GM12878 (cell line): ENCODE data around the gene CNTNAP2. TPM values are rescaled to one million over a fixed set of nuclear protein-coding genes. Genes with fewer than 3 reads are reported as not detected.

Experiments
- ATAC-seq: fragments of 200-7000 bp; cut with Tn5 transposase; 3 replicates; pipeline ENCODE4 v1.9.1; 2020; ENCODE audit warnings: mild to moderate bottlenecking, moderate library complexity
- BruUV-seq: library from RNA; stranded (reverse); fragments of 400-500 nt; replicated peaks from 2 replicates; lab custom pipeline; 2021; lab: Mats Ljungman, UMichigan
- CTCF ChIA-PET: fragments of 300-600 bp; sonication (Branson Sonifier 250); formaldehyde crosslinking; extraction: SDS; loops from one replicate; lab custom pipeline; 2021; ENCODE audit warnings: inconsistent platforms; lab: Yijun Ruan, JAX
- POLR2A ChIA-PET: fragments of 350-600 bp; formaldehyde crosslinking; extraction: SDS; loops from one replicate; lab custom pipeline; 2021; ENCODE audit warnings: inconsistent platforms; lab: Charles Lee
- RAD21 ChIA-PET: fragments of 300-600 bp; sonication (Branson Sonifier 250); formaldehyde crosslinking; loops from one replicate; lab custom pipeline; 2023; ENCODE audit warnings: antibody characterized with exemption; ENCODE audit not compliant: unreplicated experiment; lab: Charles Lee
- SMC1A ChIA-PET: fragments of 300-600 bp; sonication (Branson Sonifier 250); formaldehyde crosslinking; loops from one replicate; lab custom pipeline; 2023; ENCODE audit not compliant: unreplicated experiment, uncharacterized antibody; lab: Charles Lee
- DNase-seq: peaks from one replicate; pipeline ENCODE4 v3.0.0-alpha.2; 2011; ENCODE audit warnings: low read depth, low spot score
- FAIRE-seq: peaks from 3 replicates; lab custom pipeline; 2011; peaks lifted over from hg19 to GRCh38; lab: Jason Lieb, UNC
- H2AFZ ChIP-seq: 2 replicates; pipeline ENCODE4 v1.6.0; 2011; ENCODE audit warnings: low read depth, low read length, control low read depth; ENCODE audit not compliant: control insufficient read depth
- H3K27ac ChIP-seq: 2 replicates; pipeline ENCODE4 v1.5.1; 2011; ENCODE audit warnings: control low read depth; ENCODE audit not compliant: control insufficient read depth, insufficient read depth
- H3K27me3 ChIP-seq, 2 experiments: replicated peaks in 1 of 2; 2 replicates each; pipeline versions ENCODE4 v1.6.0 to v1.6.1; 2011; ENCODE audit warnings: low read length in 1 of 2; ENCODE audit not compliant: control insufficient read depth in 2 of 2, insufficient read depth in 2 of 2
- H3K36me3 ChIP-seq, 2 experiments: 2 replicates each; pipeline ENCODE4 v1.5.1; 2011; ENCODE audit warnings: low read length in 1 of 2; ENCODE audit not compliant: control insufficient read depth in 2 of 2, insufficient read depth in 2 of 2
- H3K4me1 ChIP-seq: 2 replicates; pipeline ENCODE4 v1.6.1; 2011; ENCODE audit warnings: mild to moderate bottlenecking, low read length, moderate library complexity, mixed read lengths; ENCODE audit not compliant: control insufficient read depth, insufficient read depth
- H3K4me2 ChIP-seq: 2 replicates; pipeline ENCODE4 v1.6.0; 2011; ENCODE audit warnings: control low read depth; ENCODE audit not compliant: control insufficient read depth, insufficient read depth
- H3K4me3 ChIP-seq: fragments of 200-600 bp; sonication (generic); 2 replicates; pipeline ENCODE4 v1.5.1; 2016
- H3K79me2 ChIP-seq: 2 replicates; pipeline ENCODE4 v1.6.0; 2011; ENCODE audit warnings: low read length; ENCODE audit not compliant: control insufficient read depth, insufficient read depth
- H3K9ac ChIP-seq: 2 replicates; pipeline ENCODE4 v1.8.0; 2011; ENCODE audit warnings: low read length, control low read depth, mixed read lengths; ENCODE audit not compliant: control insufficient read depth, insufficient read depth
- H3K9me3 ChIP-seq: replicated peaks from 3 replicates; pipeline ENCODE4 v1.5.1; 2011; ENCODE audit warnings: mild to moderate bottlenecking, low read length; ENCODE audit not compliant: control insufficient read depth, insufficient read depth
- H4K20me1 ChIP-seq: 2 replicates; pipeline ENCODE4 v1.6.0; 2011; ENCODE audit not compliant: control insufficient read depth, insufficient read depth
- FOS ChIP-seq: IDR thresholded peaks from 3 replicates; pipeline ENCODE4 v1.6.1; 2011; ENCODE audit warnings: borderline replicate concordance; ENCODE audit not compliant: insufficient read length; ENCODE audit errors: extremely low read depth
- FOXK2 ChIP-seq: fragments of 450-650 bp; IDR thresholded peaks from 2 replicates; pipeline ENCODE4 v1.6.1; 2017; ENCODE audit warnings: mild to moderate bottlenecking, moderate library complexity
- FOXM1 ChIP-seq: IDR thresholded peaks from 2 replicates; pipeline ENCODE4 v1.6.1; 2012; ENCODE audit warnings: low read depth, mild to moderate bottlenecking, inconsistent platforms, low read length, moderate library complexity
- GABPA ChIP-seq: IDR thresholded peaks from 2 replicates; pipeline ENCODE4 v1.6.1; 2014; ENCODE audit warnings: antibody characterized with exemption, low read depth, mild to moderate bottlenecking, inconsistent platforms
- HDAC6 ChIP-seq: fragments of 200-600 bp; sonication (generic); IDR thresholded peaks from one replicate; pipeline ENCODE4 v1.8.0; 2017; ENCODE audit warnings: antibody characterized with exemption; ENCODE audit not compliant: unreplicated experiment
- JUND ChIP-seq: IDR thresholded peaks from 2 replicates; pipeline ENCODE4 v1.6.1; 2012; ENCODE audit warnings: low read depth, mild to moderate bottlenecking, low read length, improper control_type of control experiment, moderate library complexity
- LARP7 ChIP-seq: fragments of 450-650 bp; IDR thresholded peaks from 2 replicates; pipeline ENCODE4 v1.6.1; 2017; ENCODE audit warnings: mild to moderate bottlenecking
- MLLT1 ChIP-seq: fragments of 450-650 bp; IDR thresholded peaks from 2 replicates; pipeline ENCODE4 v1.6.1; 2016; ENCODE audit warnings: mild to moderate bottlenecking
- MTA3 ChIP-seq: IDR thresholded peaks from 2 replicates; pipeline ENCODE4 v1.6.1; 2012; ENCODE audit warnings: low read length, inconsistent platforms, borderline replicate concordance
- NFIC ChIP-seq: IDR thresholded peaks from 2 replicates; pipeline ENCODE4 v1.6.1; 2012; ENCODE audit warnings: low read depth, mild to moderate bottlenecking, inconsistent platforms, low read length, moderate library complexity
- NKRF ChIP-seq: fragments of 450-650 bp; conservative IDR thresholded peaks from 2 replicates; pipeline ENCODE4 v1.6.1; 2017; ENCODE audit warnings: mild to moderate bottlenecking, moderate library complexity
- POLR2AphosphoS2 ChIP-seq: IDR thresholded peaks from 2 replicates; pipeline ENCODE4 v1.6.1; 2011; ENCODE audit warnings: low read depth, mild to moderate bottlenecking, low read length, improper control_type of control experiment, moderate library complexity
- RELA ChIP-seq: fragments of 450-650 bp; IDR thresholded peaks from 2 replicates; pipeline ENCODE4 v1.8.0; 2014; ENCODE audit warnings: borderline replicate concordance; ENCODE audit not compliant: partially characterized antibody
- ZNF217 ChIP-seq: fragments of 450-650 bp; IDR thresholded peaks from 2 replicates; pipeline ENCODE4 v1.6.1; 2017; ENCODE audit warnings: antibody characterized with exemption, mild to moderate bottlenecking
- ZNF622 ChIP-seq: fragments of 450-650 bp; IDR thresholded peaks from 2 replicates; pipeline ENCODE4 v1.6.1; 2017; ENCODE audit warnings: mild to moderate bottlenecking, inconsistent platforms
- WGBS: methylation state at CpG from one replicate; pipeline ENCODE4 v1.1.6; 2016; ENCODE audit warnings: low lambda C conversion rate; ENCODE audit not compliant: insufficient replicate concordance, insufficient coverage; ENCODE audit errors: missing lambda C conversion rate; 5-methylcytosine and 5-hydroxymethylcytosine counted together
- in situ Hi-C: fragments of 300-500 bp; cut with MboI; formaldehyde crosslinking; loops from 9 replicates; pipeline ENCODE4 v1.14.3; 2018; ENCODE audit warnings: mixed read lengths
- intact Hi-C: fragments of 100-400 bp; cut with micrococcal nuclease; formaldehyde crosslinking; loops from one replicate; pipeline ENCODE4 v1.14.2; 2022; ENCODE audit not compliant: unreplicated experiment
- polyA plus RNA-seq, 11 experiments: library from polyadenylated mRNA; depleted of rRNA in 4 of 11; unstranded in 6 of 11; stranded (reverse) in 5 of 11; fragments of >200 nt; fragmentation: Nextera tagmentation in 4 of 11; fragmentation: Illumina TruSeq in 1 of 11; extraction: Ambion mirVana in 4 of 11; extraction: Trizol in 1 of 11; gene quantifications; 1 replicate in 1 of 11; 2 replicates in 10 of 11; pipeline versions ENCODE4 v1.2.1 to v1.2.3, GENCODE V29; 2011 to 2016; ENCODE audit warnings: inconsistent platforms in 2 of 11, missing spikeins in 2 of 11, low read depth in 1 of 11
- total RNA-seq, 4 experiments: library from RNA; depleted of rRNA in 3 of 4; stranded (reverse); fragments of >200 nt in 3 of 4; fragmentation: Illumina TruSeq in 1 of 4; extraction: Trizol in 1 of 4; gene quantifications; 2 replicates each; pipeline versions ENCODE4 v1.2.1 to v1.2.3, GENCODE V29; 2013 to 2021

Gene CNTNAP2
- total and polyA plus RNA-seq, 10 of the 15 experiments (the other 5 are each of a cell fraction or from before 2014, with no cell fraction given), result 0.03 to 0.08 (median 0.03) TPM; not detected in 7

DNA sequence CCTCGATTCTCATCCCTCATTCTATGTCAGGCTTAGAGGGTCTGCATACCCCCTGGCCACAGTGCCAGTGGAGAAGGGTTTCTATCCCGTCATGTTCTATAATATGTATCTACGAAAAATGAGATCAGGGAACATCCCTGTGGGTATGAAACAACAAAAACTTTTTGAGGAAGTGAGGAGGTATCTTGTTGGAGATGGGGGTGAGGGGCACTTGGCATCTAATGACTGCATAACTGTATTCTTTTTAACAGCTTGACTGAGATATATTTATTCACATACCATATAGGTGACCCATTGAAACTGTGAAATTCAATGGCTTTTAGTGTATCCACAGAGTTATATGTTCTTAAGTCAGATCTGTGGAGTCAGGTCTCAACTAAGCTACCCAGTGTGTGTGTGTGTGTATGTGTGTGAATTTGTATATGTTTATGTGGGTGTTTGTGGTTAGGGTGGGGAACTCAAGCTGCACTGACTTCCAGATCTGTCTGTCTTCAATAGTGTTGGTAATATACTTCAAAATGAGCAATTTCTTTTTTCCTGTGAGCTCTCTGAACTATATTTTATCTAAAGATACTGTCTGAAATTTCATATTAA is 528.9 kb downstream of the CNTNAP2 start:
- TF ChIP-seq GABPA, result no peak
- TF ChIP-seq JUND, result no peak
- TF ChIP-seq FOS, result no peak
- TF ChIP-seq NFIC, result no peak
- no peak for TF ChIP-seq ZNF622
- no peak for TF ChIP-seq RELA
- no peak for TF ChIP-seq FOXK2
- TF ChIP-seq FOXM1, result no peak
- TF ChIP-seq LARP7, result no peak
- TF ChIP-seq MTA3, result no peak
- no peak for TF ChIP-seq NKRF
- no peak for TF ChIP-seq ZNF217
- TF ChIP-seq MLLT1, result no peak
- no peak for TF ChIP-seq HDAC6
- no peak for TF ChIP-seq POLR2AphosphoS2
- 31% methylated on average over 3 of the region's 3 CpGs for WGBS
- DNase-seq, result no peak
- BruUV-seq, result no TSS peak
- Histone ChIP-seq H3K79me2 (no peaks in the 10 kb centered on the region), H3K4me3 (no peak overlapping the region), H3K27me3 (no peaks in the 10 kb centered on the region), H3K36me3 (no peaks in the 10 kb centered on the region), H4K20me1 (no peaks in the 10 kb centered on the region), H3K4me2 (no peak overlapping the region), H3K27ac (no peak overlapping the region), H3K9me3 (no peaks in the 10 kb centered on the region), H3K4me1 (no peaks in the 10 kb centered on the region), H3K9ac (no peak overlapping the region), H2AFZ (no peak overlapping the region)
- ChIA-PET SMC1A (no interaction called here), POLR2A (no interaction called here), CTCF (no interaction called here), RAD21 (no interaction called here)
- no peak for FAIRE-seq
- intact Hi-C loops (no loop called here), in situ Hi-C loops (no loop called here)
- ATAC-seq, result no peak
